Fibroblast of skin of abdomen (primary cell): Measurements from ENCODE around the gene PRKCH.
"Not testable (repeated sequence)": the region's sequence is repeated elsewhere in the genome, so short reads cannot be mapped to it uniquely, and the experiment has no call there.

Experiments used
- DNase-seq: peaks from one replicate; pipeline ENCODE4 v3.0.0-alpha.2; 2013

PRKCH gene

DNA sequence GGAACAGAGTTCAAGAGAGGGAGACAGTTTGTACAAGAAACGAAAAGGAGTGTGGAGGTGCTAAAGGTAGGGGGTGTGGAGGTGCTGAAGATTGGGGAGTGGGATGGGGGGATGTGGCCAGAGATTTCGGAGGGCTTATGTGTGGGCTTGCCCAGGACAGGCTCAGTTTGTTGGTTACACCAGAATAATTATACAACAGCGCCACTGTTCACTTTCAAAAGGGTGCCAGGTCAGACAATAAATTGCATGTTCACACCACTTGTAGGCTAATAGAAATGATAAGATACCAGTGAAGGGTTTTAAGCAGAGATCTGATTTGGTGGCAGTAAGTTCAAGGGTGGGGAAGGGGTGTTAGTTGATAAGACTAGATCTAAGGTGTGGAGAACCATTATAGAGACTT is 75.3 kb downstream of the PRKCH start:
- DNase-seq, result no peak

DNA sequence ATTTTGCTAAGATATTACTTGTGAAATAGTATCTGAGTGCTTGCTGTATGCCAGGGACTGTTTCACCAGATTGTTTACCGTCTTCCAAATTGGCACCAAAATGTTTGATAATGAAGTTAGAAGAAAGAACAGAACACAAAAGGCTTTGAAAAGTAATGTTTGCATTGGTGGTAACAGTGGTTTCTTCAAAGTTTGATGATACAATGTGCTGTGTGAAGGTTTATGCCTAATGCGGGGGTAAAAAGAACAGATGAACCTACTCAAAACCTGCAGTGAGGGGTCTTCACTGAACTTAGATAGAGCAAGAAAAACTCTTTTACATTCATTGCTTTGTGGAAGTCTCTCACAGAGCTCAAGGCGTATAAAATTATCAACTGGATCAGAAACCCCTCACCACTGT is 76.2 kb downstream of the PRKCH start:
- no peak for DNase-seq

DNA sequence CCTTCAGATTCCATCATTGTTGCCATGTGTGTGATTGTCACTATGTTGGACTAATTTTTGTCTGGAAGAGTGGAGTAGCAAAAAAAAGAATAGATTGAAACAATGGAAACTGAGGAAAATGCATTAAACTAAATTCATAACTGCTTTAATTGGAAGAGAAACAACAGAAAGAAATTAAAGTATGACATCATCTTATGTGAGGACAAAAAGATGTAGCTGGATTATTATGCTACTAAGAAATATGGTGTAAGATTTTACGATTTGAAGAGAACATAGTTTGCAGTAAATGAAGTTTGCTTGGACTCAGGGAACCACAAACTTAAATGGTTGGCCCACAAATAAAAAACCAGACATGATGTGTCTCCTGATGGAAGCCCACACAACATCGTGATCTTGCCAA is 76.8 kb downstream of the PRKCH start:
- no peak for DNase-seq

DNA sequence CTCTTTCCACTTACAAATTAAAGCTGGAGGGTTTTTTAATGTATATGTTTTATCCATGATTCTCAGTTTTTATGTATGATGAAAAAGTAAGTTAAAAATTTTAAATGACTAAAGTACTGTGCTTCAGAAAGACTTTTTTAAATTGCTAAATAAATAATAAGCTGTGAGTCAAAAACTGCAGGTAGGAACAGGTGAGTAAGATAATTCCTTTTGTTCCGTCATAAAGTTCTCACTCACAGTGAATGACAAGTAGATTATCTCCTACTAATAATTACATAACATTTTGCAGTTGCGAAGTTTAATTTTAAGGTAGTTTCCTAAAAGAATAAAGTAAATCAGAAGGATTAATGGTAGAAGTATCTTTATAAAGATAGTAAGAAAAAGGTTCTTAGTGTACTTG is 78.0 kb downstream of the PRKCH start:
- DNase-seq, result no peak

DNA sequence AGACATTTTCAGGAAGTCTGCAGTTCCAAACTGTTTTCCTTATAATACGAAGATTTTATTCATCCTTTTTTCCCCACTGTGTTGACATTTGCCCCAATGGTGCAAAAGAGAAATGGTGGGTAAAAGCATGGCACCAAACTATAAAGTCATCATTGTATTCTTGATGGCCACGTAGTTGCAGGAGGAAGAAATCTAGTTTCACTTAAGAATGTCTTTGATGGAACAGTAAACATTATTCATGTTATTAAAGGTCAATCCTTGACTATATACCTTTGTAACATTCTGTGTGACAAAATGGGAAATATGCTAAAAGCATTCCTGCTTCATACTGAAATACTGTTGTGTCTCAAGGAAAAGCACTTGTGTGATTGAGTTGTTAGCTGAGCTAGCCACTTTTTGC is 80.1 kb downstream of the PRKCH start:
- no peak for DNase-seq

DNA sequence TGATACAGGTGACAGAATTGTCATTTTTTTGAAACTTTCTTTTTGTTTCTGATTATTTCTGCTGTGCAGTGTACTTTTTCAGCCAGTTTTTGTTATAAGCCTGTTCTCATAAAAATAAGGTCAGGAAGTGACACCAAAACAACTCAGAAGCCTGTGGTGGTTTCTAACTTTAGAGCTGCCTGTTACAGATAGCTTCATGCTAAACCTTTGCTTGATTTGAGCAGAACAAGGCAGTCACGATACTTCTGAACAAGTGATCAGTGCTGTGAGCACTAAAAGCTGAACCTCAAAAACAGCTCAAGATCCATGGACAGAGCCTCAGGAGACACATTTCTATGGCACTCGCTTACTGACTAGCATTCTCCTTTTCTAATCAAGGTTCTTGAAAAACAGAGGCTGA is 82.0 kb downstream of the PRKCH start:
- DNase-seq, result no peak

DNA sequence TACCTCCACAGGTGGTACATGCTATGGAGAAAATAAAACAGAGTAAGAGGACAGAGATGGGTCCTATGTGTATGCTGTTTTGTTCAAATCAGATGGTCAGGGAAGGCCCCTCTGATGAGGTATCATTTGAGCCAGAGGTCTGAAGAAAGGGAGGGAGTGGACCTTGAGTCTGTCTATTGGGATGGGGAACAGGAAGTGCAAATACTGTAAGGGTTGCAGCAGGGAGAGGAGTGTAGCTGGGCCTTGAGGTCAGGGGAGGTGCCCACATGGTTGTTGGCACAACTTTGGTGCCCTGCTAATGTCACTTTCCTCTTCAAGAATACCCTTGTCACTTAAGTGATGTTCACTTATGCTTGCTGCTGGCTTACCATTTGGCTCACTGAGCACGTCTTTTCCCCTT is 83.3 kb downstream of the PRKCH start:
- DNase-seq, result no peak

DNA sequence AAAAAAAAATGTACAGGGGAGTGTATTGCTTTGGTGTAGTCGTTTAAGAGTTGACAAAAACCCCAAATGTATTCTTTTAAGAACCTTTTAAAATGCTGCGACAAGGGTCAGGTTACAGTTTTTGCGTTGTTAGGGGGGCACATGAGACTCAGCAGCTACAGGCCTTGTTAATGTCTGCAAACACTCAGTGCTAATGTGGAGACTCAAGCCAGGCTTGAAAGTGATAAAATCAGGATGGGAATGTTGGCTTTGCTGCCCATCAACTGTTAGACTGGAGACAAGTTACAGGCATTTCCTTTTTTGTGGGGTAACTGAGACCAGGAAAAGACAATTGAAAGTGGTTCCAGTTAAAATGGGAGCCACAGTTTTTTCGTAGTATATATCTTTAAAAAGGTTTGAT is 84.8 kb downstream of the PRKCH start:
- no peak for DNase-seq

DNA sequence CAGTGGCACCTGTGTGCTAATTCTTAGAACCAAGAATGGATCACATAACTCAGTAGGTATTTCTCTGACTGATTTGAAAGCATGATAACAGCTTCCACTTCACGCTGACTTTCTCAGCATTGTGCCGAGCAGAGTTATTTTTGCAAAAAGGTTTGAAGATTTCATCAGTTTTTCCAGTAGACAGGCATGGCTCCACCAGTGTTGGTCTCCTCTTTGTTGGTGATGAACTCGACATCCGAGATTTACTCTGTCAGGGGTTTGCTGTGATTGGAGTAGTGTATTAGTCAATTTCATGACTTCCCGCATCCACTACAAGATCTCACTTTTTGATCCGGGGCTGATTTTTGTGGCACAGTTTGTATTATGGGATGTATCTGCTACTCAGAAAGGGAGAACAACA is 85.3 kb downstream of the PRKCH start:
- DNase-seq, result no peak

DNA sequence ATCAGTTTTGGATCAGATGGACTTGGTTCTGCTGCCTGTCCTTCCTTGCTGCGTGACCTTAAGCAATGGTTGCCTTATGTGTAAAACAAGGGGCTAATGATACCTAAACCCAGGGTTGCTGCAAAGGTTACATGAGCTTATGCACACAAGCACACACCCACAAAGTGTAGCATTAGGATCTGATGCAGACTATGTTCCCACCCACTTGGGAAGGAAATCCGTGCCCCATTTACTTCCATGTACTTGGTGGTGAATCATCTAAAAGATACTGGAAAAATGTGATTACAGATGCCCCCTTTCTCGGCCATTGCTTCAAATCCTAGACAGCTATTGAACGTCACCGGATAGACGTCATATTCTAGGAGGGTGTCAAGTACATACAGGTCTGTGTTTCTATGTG is 87.1 kb downstream of the PRKCH start:
- no peak for DNase-seq

DNA sequence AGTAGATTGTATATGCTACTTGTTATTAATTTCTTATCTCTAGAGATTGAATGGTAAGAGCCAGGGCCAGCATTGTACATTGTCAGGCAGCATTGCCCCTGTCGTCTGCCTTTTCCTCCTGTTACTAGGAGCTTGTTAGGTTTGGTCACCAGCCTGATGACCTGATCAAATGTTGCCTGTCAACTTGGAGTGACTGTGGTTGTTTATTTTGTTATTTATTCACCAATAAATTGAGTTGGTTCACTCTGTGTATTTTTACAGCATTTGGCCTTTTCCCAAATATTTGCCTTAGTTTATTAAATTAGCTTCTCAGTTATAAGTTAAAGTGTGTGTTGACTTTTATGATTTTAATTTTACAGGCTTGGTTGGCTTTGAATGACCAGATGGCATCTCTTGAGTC is 88.4 kb downstream of the PRKCH start:
- DNase-seq, result no peak

DNA sequence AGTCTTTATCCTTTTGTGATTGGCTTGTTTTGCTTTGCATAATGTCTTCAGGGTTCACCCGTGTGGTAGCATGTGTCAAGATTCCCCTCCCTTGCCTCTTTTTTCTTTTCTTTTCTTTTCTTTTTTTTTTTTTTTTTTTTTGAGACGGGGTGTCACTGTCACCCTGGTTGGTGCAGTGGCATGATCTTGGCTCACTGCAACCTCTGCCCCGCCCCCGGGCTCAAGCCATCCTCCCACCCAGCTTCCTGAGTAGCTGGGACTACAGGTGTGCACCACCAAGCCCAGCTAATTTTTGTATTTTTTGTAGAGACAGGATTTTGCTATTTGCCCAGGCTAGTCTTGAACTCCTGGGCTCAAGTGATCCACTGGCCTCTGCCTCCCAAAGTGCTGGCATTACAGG is 94.6 kb downstream of the PRKCH start:
- not testable (repeated sequence) for DNase-seq

DNA sequence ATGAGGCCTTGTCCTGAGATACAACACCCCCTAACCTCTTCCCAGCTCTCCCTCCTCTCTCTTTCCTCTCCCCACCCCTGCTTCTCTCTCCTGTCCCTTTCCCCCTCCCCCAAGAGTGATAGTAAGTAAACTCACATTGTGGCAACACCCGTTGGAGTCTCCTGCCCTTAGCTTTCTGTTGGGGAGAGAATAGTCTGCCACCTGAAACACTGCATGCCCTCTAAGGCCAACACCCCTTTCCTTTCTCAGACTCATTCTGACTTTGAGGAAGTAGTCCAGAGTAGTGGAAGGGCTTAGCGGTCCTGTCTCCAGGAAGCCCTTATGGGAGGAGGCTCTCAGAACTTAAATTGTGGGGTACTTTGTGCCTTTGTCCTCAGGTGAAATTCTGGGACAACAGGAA is 95.2 kb downstream of the PRKCH start:
- DNase-seq, result no peak

DNA sequence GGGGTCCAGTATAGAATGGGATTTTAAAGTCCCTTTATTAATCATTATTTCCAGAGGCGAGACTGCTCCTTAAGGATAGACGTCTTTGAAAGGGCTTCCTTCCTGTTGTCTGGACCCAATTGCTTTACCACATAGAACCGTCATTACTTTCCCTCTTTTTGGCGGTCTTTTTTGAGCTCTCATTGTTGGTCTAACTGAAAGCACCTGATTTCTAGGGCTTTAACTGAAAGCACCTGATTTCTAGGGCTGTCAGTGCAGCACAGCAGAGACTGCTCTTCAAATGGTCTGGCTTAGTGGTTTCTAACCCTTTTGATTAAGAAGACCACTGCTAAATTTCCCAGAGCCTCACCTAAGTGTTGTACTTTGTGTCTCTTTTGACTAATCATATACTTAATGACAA is 95.8 kb downstream of the PRKCH start:
- no peak for DNase-seq

DNA sequence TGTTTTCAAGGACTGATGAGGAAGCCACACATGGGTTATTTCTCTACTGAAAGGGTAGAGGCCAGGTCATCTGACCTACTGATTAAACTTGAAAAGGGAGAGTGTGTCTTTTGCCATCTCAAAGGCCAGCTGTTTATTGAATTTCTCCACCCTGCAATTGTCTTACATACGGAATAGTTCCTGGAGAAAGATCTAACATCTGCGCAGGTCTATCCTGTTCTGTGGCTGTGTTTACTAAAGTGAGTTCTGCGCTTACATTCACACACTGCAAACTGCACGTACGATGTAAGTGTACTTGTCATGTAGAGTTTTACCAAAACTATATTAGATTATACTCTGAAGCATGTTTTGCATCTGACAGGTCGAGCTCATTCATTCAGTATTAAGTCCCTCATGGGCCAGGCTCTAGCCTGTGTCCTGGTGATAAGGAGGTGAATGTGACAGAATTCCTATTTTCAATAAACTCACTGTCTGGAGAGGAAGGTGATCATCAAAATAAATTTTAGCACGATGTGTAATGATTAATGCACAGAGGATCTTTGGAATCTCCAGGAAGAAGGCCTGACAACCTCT is 96.6 kb downstream of the PRKCH start:
- no peak for DNase-seq

DNA sequence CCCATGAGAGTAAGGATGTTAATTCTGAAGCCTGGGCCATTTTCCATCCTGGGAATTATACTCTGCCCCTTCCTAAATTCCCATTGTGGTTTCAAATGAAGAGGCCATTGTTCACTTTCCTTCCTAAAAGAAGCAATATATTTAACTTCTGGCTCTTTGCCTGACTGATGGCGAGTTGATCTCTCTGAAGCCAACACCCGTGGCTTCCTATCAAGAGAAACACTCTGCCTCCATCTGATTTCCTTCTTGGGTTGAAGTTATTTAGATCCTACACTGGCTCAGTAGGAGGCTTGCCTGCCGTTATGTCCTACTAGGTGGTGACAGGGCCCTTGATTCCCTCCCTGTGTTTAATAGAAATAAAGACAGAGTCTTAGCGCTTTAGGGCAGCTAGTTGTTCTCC is 97.4 kb downstream of the PRKCH start:
- DNase-seq, result no peak

DNA sequence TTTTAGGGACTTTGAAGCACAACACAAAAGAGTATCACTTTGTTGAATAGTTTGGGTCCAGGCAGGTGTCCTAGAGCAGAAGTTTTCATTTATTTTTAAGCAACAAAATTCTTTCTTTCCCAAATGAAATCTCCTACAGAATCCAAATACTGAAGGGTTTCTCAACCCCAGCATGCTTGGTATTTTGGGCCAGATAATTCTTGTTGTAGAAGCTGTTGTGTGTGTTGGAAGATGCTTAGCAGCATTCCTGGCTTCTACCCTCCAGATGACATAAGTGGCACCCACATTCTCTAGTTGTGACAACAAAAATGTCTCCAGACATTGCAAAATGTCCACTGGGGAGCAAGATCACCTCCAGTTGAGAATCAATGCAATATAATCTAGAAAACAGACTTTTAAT is 97.8 kb downstream of the PRKCH start:
- DNase-seq, result no peak

DNA sequence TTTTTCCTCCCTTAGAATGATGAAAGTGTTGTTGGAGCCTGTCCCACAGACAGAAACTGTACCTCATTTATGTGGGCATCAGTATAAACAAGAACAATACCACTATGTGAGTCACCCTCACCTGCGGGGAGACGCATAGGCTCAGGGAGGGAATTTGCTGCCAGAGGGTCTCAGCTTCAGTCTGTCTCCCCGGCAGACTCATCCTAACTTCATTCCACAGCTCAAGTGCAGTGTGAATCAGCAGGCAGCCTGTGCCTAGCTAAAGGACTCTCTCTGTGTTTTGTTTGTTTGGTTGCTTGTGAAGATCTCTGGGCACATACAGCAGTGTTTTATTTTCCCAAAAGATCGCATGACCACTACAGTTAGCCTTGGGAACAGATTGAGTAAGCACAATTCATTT is 98.9 kb downstream of the PRKCH start:
- DNase-seq, result no peak

DNA sequence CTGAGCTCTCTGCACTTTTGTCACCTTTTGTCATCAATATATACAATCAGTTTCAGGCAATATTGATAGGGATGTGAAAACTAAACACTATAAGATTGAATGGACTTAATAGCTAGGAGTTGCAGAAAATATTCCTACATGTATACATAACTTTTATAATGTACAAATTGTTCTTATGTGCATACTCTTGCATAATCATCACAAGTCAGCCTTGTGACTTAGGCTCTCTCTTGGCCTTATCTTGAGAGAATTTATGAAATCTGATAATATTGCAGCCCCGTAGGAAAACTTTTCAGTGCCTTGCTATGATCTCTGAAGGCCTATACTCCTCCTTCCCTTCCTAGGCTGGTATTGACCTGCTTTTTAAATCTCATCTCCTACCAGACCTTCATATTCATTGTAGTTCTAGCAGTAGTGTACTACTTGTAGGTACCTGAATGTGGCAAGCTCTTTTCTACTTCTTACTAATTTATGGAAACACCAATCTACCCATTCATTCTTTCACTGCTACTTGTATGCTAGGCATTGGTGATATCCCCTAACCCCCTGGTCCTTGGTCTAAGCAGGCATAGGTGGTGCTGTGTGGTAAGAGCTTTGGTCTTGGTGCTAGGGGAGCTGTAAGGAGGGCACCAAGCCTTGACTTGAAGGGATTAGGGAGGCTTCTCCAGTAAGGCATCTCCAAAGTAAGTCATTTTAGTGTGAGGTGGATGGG is 100.0 kb downstream of the PRKCH start:
- DNase-seq, result no peak

DNA sequence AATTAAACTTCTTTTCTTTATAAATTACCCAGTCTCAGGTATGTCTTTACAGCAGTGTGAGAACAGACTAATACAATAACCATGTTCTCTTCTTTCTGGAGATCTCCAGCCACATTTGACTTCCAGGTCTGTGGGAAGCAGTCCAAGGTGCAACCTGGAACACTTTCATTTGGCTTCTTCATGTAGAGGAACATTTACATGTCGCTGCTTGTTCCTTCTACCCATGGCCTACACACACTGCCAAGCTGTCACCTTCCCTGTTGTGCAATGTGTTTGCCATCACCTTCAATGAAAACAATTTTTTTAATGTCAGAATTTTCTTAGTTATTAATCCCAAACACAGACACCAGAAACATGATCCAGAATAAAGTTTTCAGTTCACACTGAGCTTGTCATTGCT is 104.7 kb downstream of the PRKCH start:
- no peak for DNase-seq

DNA sequence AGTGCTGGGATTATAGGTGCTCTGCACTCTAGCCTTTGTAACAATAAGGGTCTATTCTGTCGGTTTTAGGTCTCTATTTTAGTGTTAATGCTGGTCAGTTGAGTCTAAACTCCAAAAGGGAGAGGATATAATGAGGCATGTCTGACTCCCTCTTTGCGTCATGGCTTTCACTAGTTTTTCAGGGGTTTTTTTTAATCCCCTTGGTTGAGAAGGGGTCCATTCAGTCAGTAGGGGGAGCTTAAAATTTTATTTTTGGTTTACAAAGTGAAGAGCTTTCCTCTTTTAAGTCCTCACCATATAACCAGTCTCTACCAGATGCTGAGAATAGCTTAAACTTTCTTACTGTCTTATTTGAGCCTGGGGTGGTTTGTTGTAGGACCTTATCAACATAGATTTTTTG is 106.9 kb downstream of the PRKCH start:
- DNase-seq, result no peak

DNA sequence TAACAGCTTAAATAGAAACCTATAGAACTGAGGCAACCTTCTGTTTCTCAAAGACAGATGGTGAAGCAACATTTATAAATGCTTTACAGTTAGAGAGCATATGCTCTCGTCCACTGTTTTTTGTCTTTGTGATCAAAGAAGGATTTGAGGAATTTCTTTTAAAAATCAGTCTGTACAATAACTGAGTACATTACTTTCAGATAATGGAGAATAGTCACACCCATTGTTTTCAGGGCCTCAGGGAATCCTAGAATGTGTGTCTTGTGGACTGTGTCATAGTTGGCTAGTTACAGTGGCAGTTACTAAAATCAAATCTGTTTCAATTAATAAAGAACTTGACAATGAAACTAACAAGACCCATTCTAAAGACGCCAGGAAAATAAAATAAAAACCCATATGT is 107.9 kb downstream of the PRKCH start:
- no peak for DNase-seq

DNA sequence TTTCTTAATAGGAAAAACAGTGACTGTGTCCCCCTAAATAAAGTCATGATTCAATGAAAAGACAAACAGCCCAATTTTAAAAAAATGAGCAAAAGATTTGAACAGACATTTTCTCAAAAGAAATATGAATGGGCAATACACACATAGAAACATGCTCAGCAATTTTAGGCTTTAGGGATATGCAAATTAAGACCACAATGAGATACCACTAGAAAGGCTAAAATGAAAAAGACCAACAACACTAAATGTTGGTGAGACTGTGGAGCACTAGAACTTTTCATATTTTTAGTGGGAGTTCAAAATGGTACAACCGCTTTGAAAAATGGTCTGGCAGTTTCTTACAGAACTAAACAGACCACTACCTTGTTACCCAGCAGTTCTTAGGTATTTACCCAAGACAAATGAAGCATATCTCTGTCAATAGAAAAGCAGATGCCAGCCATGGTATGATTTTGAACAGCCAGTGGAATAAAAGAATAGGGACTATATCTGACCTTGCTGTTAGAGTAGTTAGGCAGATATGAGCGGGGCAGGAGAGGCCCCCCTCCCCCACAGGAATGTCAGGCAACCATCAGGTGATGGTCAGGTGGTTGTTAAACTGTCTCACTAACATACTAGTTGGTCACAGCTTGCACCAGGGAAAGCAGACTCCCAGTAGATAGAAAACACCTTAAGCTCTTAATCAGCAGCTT is 108.8 kb downstream of the PRKCH start:
- no peak for DNase-seq

DNA sequence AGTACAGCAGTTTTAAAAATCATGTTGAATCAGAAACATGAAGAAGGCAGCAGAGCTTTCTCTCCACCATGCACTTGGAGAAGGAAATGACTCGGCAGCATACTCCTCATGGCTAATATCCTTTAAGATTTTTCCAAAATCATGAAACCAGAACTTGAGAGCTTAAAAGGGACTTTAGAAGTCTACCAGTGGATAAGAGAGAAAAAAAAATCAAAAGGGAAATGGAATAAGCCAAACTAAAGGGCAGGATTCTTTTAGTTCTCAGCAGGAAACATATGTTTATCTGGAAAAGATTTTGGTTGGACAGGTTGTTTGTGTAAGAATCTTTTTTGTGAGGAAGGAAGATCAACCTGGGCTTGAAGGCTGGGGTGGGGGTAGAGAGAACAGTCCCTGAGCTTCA is 111.8 kb downstream of the PRKCH start:
- no peak for DNase-seq

DNA sequence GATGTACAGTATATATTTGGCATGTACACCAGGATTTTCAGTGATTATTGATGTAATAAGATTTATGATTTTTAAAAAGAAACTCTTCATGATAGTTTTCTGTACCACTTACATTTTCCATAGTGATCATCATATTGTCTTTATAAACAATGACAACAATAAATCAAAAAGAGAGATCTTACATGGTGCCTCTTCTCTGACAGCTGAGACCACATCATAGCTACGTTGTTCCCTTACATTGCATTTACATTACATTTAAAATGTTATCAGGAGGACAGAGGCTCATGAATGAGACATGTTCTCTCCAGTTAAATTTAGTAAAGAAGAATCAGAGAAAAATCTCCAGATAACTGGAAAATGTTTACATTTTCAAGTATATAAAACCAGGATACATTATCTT is 112.4 kb downstream of the PRKCH start:
- DNase-seq, result no peak
